HG03469 (cell line): Measurements from ENCODE around the gene SYT17.
A peak's percentile ranks its signal among the peaks of the same experiment; 100 is the strongest.

Source experiments
- ATAC-seq: cut with Tn5 transposase; IDR thresholded peaks from one replicate; pipeline ENCODE4 v1.9.1; 2021; ENCODE audit warnings: mild to moderate bottlenecking, moderate library complexity, moderate number of reproducible peaks; ENCODE audit not compliant: unreplicated experiment

Gene SYT17

DNA sequence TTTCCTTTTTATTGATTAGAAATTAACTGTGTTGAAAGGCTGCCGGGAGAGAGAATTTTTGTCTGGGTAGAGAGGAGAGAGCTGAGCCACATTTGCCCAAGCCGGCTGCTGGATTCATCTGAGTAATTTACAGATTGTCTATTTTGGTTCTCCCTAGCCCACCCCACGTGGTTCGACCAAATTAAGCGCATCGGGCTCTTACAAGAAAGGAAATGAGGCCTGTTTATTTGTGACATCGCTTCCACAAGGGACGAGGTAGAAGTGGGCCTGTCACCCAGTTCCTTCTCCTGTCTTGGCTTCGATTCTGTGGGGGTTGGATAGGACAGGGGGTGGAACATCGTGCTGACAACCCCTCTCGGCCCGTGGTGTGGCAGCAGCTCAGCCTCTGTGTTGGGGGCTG, 42.9 kb downstream of the SYT17 start:
- peak; percentile 22 for ATAC-seq

DNA sequence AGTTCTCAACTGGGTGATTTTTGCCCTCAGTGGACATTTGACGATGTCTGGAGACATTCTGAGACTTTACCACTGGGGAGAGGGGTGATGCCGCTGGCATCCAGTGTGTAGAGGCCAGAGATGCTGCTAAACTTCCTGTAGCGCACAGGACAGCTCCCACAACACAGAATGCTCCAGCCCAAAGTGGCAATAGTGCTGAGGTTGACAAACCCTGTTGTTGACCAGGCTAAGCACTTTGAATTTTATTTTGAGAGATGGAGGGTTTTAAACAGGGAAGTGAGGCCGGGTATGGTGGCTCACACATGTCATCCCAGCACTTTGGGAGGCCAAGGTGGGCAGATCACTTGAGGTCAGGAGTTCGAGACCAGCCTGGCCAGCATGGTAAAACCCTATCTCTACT, 44.0 kb downstream of the SYT17 start:
- ATAC-seq: no peak

- no peak for ATAC-seq
These were observed 45.8 kb downstream of the SYT17 start for GRCh38 chr16:19213885-19214284.

DNA sequence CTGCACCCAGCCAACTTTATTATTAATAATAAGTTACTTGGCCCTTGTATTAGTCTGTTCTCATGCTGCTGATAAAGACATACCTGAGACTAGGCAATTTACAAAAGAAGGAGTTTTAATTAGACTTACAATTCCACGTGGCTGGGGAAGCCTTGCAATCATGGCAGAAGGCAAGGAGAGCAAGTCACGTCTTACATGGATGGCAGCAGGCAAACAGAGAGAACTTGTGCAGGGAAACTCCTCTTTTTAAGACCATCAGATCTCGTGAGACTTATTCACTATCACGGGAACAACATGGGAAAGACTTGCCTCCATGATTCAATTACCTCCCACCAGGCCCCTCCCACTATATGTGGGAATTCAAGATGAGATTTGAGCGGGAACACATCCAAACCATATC, 47.7 kb downstream of the SYT17 start:
- ATAC-seq: no peak

DNA sequence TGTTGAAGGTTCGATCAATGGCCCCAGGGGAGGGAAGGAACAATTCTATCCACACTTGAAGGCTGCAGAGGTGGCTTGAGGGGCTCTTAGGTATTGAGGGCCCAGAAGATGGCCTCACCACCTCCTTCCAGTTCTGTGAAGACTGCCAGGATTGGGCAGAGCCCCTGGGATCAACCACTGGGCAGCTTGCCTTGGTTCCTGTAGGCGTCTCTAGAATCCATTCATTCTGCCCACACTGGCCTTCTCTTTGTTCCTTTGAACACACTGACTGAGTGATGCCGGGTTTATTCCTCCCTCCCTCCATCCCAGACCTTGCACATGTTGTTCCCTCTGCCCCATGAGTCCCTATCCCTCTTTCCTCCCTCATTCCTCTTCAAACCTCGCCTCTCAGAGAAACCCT, 50.5 kb downstream of the SYT17 start:
- ATAC-seq: no peak

GRCh38 chr16:19219836-19220235, 51.8 kb downstream of the SYT17 start:
- no peak for ATAC-seq

DNA sequence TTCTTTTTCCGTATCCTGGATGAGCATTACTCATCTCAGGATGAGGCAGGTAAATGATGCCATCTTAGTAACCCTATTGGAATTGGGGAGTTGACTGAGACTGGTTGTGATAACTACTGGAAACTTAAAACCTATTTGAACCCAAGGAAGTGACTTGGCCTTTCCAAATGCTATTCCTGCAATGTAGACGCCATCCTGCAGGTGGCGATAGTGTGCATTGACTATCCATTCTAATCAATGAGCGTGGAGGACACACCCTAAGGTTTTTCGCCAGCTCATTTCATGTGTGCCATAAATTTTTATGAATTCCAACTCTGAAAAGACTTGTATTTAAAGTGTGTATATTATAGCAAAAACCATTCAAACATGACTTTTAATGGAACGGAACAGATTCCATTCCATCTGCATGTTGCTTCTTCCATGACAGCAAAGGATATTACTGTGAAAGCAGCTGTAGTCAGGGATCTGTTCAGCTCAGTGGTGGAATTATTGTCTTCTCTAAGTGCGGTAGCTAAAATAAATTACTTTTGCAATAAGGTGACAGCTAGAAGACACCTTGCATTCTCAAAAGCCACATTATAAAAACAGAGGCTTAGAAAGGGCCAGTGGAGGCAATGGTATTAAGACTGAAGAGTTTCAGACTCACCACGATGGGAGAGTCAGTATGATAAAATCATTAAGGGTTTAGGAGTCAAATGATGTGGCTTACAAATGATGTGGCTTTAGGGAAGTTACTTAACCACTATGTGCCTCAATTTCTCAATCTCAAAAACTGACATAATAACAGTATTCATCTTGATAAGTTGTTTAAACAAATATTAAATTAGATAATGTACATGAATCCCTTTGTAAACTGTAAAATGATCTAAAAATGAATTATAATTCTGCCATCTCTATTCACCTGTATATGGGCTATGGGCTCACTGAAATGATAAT, 55.5 kb downstream of the SYT17 start:
- no peak for ATAC-seq

DNA sequence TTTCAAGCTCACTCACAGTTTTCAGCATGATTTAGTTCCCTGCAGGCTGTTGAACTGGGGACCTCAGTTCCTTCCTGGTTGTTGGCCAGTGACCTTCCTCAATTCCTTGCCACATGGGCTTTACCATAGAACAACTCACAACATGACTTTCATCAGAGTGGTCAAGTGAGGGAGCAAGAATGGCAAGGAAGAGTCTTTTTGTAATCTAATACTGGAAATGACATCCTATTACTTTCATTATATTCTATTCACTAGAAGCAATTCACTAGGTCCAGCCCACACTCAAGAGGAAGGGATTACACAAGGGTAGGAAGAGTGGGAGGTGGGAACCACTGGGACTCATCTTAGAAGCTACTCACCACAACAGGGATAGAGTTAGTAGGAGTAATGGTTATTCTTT, 57.6 kb downstream of the SYT17 start:
- no peak for ATAC-seq

- ATAC-seq: no peak
These were observed 59.6 kb downstream of the SYT17 start for GRCh38 chr16:19227643-19228042.

DNA sequence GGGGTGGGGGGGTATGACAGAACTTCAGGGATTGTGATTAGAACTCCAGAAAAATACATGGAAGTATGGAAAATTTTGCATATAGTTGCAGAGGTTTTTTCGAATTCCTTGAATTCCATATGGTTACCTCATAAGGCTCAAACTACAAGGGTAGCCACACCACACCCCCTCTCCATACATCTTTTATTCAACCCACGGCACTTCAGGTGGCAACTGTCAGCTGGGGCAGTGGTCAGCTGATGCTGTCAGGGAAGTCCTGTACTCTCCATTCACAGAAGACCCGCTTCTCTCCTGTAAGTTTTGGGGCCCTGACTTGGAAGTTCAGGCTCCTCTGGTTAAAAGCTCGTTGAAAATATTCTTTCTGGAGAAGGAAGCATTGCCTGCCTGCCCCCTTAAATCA, 60.0 kb downstream of the SYT17 start:
- ATAC-seq: no peak

DNA sequence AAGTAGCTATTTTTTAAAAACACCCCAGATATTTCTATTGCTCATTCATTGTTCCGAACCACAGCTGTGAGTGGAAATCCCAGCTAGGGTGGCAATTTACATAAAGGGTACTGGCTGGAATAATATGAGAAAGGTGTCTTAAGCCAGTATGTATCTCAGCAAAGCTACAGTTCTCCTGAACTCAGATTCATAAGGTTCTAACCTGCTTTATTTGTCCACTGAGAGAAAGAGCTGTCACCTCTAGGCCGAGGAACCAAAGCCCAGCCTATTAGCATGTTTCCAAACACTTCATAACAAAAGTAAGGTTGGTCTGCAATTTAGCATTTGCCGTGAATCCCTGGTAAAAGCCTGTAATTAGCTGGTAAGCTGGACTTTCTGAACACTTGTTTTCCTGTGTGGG, 60.5 kb downstream of the SYT17 start:
- no peak for ATAC-seq

- no peak for ATAC-seq
These were observed 62.5 kb downstream of the SYT17 start for GRCh38 chr16:19230575-19230974.

DNA sequence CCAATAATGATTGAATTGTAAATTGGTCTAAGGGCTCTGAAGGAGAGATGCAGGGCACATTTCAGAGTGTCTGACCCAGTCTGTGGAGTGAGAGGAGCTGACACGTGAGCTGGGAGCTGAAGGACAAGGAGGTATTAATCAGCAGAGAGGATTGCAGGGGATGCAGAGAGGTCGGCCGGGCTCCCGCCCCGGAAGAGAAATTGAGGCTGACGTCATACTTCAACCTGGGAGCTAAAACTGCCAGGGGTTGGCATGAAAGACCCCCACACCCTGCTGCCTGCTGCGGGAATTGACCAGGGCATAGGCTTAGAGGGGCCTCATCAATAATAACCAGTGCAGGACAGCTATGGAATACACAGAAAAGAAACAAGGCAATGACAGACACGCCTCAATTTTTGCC, 63.8 kb downstream of the SYT17 start:
- ATAC-seq: no peak

DNA sequence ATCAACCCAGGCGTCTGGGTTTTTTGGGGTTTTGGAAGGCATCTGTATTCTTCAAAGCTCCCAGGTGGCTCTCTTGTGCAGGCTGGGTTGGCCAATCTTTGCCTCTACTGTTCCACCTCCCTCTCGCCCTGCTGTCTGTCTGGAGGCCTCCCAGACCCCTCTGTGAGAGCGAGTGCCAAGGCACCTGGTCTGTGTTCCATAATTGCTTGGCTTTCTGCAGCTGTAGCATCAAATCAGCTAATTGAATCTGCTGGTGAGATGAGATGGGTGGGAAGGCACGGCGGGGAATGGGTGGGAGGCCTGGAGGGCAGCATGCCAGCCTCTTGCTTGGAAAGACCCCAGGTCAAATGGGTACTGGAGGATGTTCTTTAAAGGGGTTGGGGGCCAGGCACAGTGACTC, 64.9 kb downstream of the SYT17 start:
- ATAC-seq: no peak

- no peak for ATAC-seq
These were observed 67.4 kb downstream of the SYT17 start for GRCh38 chr16:19235478-19235877.

DNA sequence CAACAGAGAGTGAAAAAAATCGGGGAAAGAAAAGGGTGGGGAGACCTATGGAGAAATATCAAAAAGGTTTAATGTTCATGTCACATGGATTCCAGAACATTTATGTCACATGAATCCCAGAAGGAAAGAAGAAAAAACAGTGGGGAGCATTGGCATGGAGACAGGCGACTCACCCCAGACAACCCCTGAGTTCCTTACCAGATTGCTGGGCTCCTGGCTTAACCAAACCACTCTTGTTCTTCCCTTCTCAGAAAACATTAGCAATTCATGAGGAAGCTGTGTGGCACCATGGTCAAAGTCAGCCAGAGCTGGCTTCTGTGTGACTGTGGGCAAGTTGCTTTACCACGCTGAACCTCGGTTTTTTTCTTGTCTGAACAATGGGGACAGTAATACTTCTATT, 67.8 kb downstream of the SYT17 start:
- no peak for ATAC-seq

- no peak for ATAC-seq
These were observed 68.6 kb downstream of the SYT17 start for GRCh38 chr16:19236561-19237209.

DNA sequence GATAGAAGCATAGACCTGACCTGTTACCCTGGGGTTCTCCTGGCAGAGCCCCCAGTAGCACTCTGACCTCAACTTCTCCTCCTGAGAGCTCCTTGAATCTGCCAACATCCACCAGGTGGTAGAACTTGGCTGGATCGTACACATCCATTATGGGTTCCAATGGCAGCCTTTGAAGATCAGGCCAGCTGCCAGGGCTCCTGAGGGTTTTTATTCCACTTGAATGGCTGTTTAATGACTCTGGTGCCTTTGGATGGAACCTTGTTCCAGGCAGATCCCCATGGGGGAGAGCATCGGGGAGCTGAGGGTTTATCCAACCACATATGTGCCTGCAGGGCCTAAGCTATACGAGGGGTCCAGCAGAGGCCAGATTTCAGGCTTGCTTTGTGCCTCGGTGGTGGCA, 70.4 kb downstream of the SYT17 start:
- ATAC-seq: no peak

GRCh38 chr16:19239511-19240155, 71.6 kb downstream of the SYT17 start:
- no peak for ATAC-seq

- ATAC-seq: no peak
These were observed 72.5 kb downstream of the SYT17 start for GRCh38 chr16:19240494-19240893.

- no peak for ATAC-seq
These were observed 73.5 kb downstream of the SYT17 start for GRCh38 chr16:19241512-19241911.

- no peak for ATAC-seq
These were observed 74.1 kb downstream of the SYT17 start for GRCh38 chr16:19242186-19242585.
